Peyer's patch (tissue), 4 donors: ENCODE measurements around the gene KCNQ5. TPM values are rescaled to one million over a fixed set of nuclear protein-coding genes. Genes with fewer than 3 reads are reported as not detected.

ENCODE experiments used
- DNase-seq, 3 donors: peaks; one replicate each; pipeline ENCODE4 v3.0.0-alpha.2; 2017 to 2019
- H3K27ac ChIP-seq, 4 donors: fragments of 200-600 bp; sonication (generic); one replicate each; pipeline ENCODE4 v1.5.1; 2016 to 2019
- H3K27me3 ChIP-seq, 2 donors: fragments of 200-600 bp; sonication (generic); one replicate each; pipeline ENCODE4 v1.5.1; 2019
- H3K36me3 ChIP-seq, 3 donors: fragments of 200-600 bp; sonication (generic); one replicate each; pipeline ENCODE4 v1.5.1; 2016 to 2019
- H3K4me1 ChIP-seq, 4 donors: fragments of 200-600 bp; sonication (generic); one replicate each; pipeline ENCODE4 v1.5.1; 2016 to 2019
- H3K4me3 ChIP-seq, 4 donors: fragments of 200-600 bp; sonication (generic); 1 replicate in 3 of 4; 2 replicates in 1 of 4; pipeline ENCODE4 v1.5.1; 2016 to 2019; ENCODE audit warnings: mild to moderate bottlenecking in 1 of 4
- H3K9me3 ChIP-seq, 4 donors: fragments of 200-600 bp; sonication (generic); one replicate each; pipeline ENCODE4 v1.5.1; 2016 to 2019; ENCODE audit warnings: mild to moderate bottlenecking in 1 of 4
- CTCF ChIP-seq, 6 experiments: fragments of 450-650 bp in 4 of 6; fragments of 200-600 bp in 2 of 6; sonication (generic) in 1 of 6; IDR thresholded peaks; one replicate each; pipeline ENCODE4 v1.5.1; 2017 to 2019; ENCODE audit warnings: antibody characterized with exemption in 6 of 6, mild to moderate bottlenecking in 3 of 6, moderate library complexity in 1 of 6
- POLR2A ChIP-seq, 2 donors: fragments of 450-650 bp; IDR thresholded peaks; one replicate each; pipeline ENCODE4 v1.5.1; 2017; ENCODE audit warnings: antibody characterized with exemption in 2 of 2, mild to moderate bottlenecking in 2 of 2, moderate library complexity in 2 of 2
- total RNA-seq, 4 donors: library from RNA; depleted of rRNA; stranded (reverse); fragments of >200 nt; gene quantifications; one replicate each; pipeline ENCODE4 v1.1.0, GENCODE V29; 2016

The KCNQ5 gene
- total RNA-seq, 4 donors from 2014 or later, result 0.27 to 5.0 (median 0.38) TPM; not detected in 1

GRCh38 chr6:73047801-73048200 lies 425.9 kb downstream of the KCNQ5 start:
- no peak overlapping the region for H3K4me3 ChIP-seq
- no peak for TF ChIP-seq POLR2A (IDR thresholded peaks at IDR 0.05)
- no peak for TF ChIP-seq CTCF (IDR thresholded peaks at IDR 0.05)
- H3K4me1 ChIP-seq, result no peaks in the 10 kb centered on the region
- H3K27ac ChIP-seq, result no peak overlapping the region
- H3K36me3 ChIP-seq, result no peaks in the 10 kb centered on the region
- no peak for DNase-seq
- no peaks in the 10 kb centered on the region for H3K9me3 ChIP-seq
- H3K27me3 ChIP-seq, result no peaks in the 10 kb centered on the region

DNA sequence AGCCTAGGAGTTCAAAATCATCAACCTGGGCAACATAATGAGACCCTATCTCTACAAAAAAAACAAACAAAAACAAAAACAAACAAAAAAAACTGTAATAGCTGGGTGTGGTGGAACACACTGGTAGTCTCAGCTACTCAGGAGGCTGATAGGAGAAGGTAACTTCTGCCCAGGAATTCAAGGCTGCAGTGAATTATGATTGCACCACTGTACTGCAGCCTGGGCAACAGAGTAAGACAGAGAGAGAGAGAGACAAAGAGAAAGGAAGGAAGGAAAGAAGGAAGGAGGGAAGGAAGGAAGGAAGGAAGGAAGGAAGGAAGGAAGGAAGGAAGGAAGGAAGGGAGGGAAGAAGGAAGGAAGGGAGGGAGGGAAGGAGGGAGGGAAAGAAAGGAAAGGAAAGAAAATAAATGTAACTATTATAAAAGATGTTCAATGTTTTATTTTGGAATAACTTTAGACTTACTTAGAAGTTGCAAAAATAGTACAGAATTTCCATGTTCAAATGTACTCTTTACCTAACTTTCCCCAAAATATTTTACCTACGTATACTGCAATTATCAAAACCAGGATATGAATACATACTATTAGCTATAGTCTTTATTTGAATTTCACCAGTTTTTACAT lies 428.2 kb downstream of the KCNQ5 start:
- TF ChIP-seq CTCF (IDR thresholded peaks at IDR 0.05) (no peak), POLR2A (IDR thresholded peaks at IDR 0.05) (no peak)
- Histone ChIP-seq H3K4me3 (no peak overlapping the region), H3K4me1 (no peaks in the 10 kb centered on the region), H3K9me3 (no peaks in the 10 kb centered on the region), H3K27ac (no peak overlapping the region), H3K36me3 (no peaks in the 10 kb centered on the region), H3K27me3 (no peaks in the 10 kb centered on the region)
- no peak for DNase-seq

DNA sequence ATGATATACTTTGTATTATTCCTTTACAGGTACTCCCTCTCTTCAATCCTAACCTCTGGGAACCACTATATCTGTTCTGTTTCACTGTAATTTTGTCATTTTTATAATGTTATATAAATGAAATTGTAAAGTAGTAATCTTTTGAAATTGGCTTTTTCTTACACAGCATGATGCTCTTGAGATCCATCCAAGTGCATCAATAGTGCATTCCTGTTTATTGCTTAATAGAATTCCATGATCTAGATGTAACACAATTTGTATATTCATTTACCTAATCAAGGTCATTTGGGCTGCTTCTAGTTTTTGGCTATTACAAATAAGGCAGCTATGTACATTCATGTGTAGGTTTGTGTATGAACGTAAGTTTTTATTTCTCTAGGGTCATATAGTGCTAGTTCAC lies 428.8 kb downstream of the KCNQ5 start:
- Histone ChIP-seq H3K9me3 (no peaks in the 10 kb centered on the region), H3K36me3 (no peaks in the 10 kb centered on the region), H3K4me1 (no peaks in the 10 kb centered on the region), H3K27ac (no peak overlapping the region), H3K4me3 (no peak overlapping the region), H3K27me3 (no peaks in the 10 kb centered on the region)
- no peak for DNase-seq
- no peak for TF ChIP-seq POLR2A (IDR thresholded peaks at IDR 0.05)
- no peak for TF ChIP-seq CTCF (IDR thresholded peaks at IDR 0.05)

- H3K4me3 ChIP-seq, result no peak overlapping the region
- DNase-seq, result no peak
- H3K27ac ChIP-seq, result no peak overlapping the region
- H3K36me3 ChIP-seq, result no peaks in the 10 kb centered on the region
- TF ChIP-seq CTCF (IDR thresholded peaks at IDR 0.05), result no peak
- no peak for TF ChIP-seq POLR2A (IDR thresholded peaks at IDR 0.05)
- no peaks in the 10 kb centered on the region for H3K27me3 ChIP-seq
- H3K4me1 ChIP-seq, result no peaks in the 10 kb centered on the region
- no peaks in the 10 kb centered on the region for H3K9me3 ChIP-seq
Observed at GRCh38 chr6:73051147-73051546, 429.3 kb downstream of the KCNQ5 start.

- Histone ChIP-seq H3K9me3 (no peaks in the 10 kb centered on the region), H3K36me3 (no peaks in the 10 kb centered on the region), H3K27me3 (no peaks in the 10 kb centered on the region), H3K4me1 (no peaks in the 10 kb centered on the region), H3K27ac (no peak overlapping the region), H3K4me3 (no peak overlapping the region)
- TF ChIP-seq CTCF (IDR thresholded peaks at IDR 0.05) (no peak), POLR2A (IDR thresholded peaks at IDR 0.05) (no peak)
- DNase-seq, result no peak
Observed at GRCh38 chr6:73054958-73055357, 433.1 kb downstream of the KCNQ5 start.

DNA sequence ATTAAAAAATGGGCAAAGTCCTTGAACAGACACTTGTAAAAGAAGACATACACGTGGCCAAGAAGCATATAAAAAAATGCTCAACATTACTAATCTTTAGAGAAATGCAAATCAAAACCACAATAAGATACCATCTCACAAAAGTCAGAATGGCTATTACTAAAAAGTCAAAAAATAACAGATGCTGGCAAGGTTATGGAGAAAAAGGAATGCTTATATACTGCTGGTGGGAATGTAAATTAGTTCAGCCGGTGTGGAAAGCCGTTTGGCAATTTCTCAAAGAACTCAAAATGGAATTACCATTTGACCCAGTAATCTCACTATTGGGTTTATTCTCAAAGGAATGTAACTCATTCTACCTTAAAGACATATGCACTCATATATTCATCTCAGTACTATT lies 436.9 kb downstream of the KCNQ5 start:
- H3K27ac ChIP-seq, result no peak overlapping the region
- H3K4me3 ChIP-seq, result no peak overlapping the region
- H3K4me1 ChIP-seq, result no peaks in the 10 kb centered on the region
- no peaks in the 10 kb centered on the region for H3K27me3 ChIP-seq
- TF ChIP-seq CTCF (IDR thresholded peaks at IDR 0.05) (no peak), POLR2A (IDR thresholded peaks at IDR 0.05) (no peak)
- no peaks in the 10 kb centered on the region for H3K36me3 ChIP-seq
- DNase-seq, result no peak
- H3K9me3 ChIP-seq, result no peaks in the 10 kb centered on the region
